Coronary artery (tissue), 2 donors: ENCODE data around the gene VTI1A.

Experiments used
- DNase-seq: peaks from one replicate; pipeline ENCODE4 v3.0.0-alpha.2; 2017; ENCODE audit warnings: low spot score
- H3K27ac ChIP-seq, 2 donors: fragments of 200-600 bp; sonication (generic); one replicate each; pipeline ENCODE4 v1.5.1; 2016 to 2019
- H3K4me3 ChIP-seq: fragments of 200-600 bp; sonication (generic); 2 replicates; pipeline ENCODE4 v1.5.1; 2016; ENCODE audit warnings: mild to moderate bottlenecking, moderate library complexity
- TF ChIP-seq, protein P1 (sequence below): fragments of 200-600 bp; sonication (generic); IDR thresholded peaks from one replicate; pipeline ENCODE4 v1.5.1; 2019; ENCODE audit warnings: antibody characterized with exemption

Gene VTI1A

GRCh38 chr10:112562809-112563663 is 116.0 kb downstream of the VTI1A start:
- DNase-seq, result no peak
- Histone ChIP-seq H3K27ac (no peak overlapping the region), H3K4me3 (no peak overlapping the region)
- TF ChIP-seq, protein P1, sequence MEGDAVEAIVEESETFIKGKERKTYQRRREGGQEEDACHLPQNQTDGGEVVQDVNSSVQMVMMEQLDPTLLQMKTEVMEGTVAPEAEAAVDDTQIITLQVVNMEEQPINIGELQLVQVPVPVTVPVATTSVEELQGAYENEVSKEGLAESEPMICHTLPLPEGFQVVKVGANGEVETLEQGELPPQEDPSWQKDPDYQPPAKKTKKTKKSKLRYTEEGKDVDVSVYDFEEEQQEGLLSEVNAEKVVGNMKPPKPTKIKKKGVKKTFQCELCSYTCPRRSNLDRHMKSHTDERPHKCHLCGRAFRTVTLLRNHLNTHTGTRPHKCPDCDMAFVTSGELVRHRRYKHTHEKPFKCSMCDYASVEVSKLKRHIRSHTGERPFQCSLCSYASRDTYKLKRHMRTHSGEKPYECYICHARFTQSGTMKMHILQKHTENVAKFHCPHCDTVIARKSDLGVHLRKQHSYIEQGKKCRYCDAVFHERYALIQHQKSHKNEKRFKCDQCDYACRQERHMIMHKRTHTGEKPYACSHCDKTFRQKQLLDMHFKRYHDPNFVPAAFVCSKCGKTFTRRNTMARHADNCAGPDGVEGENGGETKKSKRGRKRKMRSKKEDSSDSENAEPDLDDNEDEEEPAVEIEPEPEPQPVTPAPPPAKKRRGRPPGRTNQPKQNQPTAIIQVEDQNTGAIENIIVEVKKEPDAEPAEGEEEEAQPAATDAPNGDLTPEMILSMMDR, result no peak

GRCh38 chr10:112564337-112564736 is 117.3 kb downstream of the VTI1A start:
- no peak overlapping the region for H3K4me3 ChIP-seq
- DNase-seq, result no peak
- TF ChIP-seq, protein P1, result no peak
- H3K27ac ChIP-seq, result no peak overlapping the region

GRCh38 chr10:112565434-112566053 is 118.5 kb downstream of the VTI1A start:
- Histone ChIP-seq H3K4me3 (no peak overlapping the region), H3K27ac (no peak overlapping the region)
- TF ChIP-seq, protein P1, result peak; percentile 33
- DNase-seq, result no peak

GRCh38 chr10:112570585-112570984 is 123.6 kb downstream of the VTI1A start:
- H3K4me3 ChIP-seq, result no peak overlapping the region
- DNase-seq, result no peak
- TF ChIP-seq, protein P1, result no peak
- no peak overlapping the region for H3K27ac ChIP-seq

- DNase-seq, result no peak
- Histone ChIP-seq H3K27ac (no peak overlapping the region), H3K4me3 (no peak overlapping the region)
- TF ChIP-seq, protein P1, result no peak
Observed at GRCh38 chr10:112579578-112579977, 132.6 kb downstream of the VTI1A start.

DNA sequence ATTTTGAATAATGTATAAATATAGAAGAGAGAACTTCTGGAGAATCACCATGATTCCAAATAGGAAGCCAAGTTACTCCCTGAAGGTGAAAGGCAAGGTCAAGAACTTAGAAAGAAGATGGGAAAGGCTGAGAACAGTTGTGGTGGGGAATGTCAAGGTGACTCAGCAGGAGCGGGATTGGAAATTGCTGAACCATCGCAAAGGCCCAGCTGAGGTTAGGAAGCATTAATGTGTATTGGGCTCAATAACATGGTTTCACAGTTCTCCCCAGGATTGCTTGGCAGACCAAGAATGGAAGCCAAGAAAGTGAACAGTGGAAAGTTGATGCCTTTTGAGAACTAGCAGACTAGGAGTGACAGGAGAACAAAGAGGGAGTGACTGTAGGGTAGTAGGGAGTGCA is 133.3 kb downstream of the VTI1A start:
- no peak overlapping the region for H3K27ac ChIP-seq
- TF ChIP-seq, protein P1, result no peak
- no peak overlapping the region for H3K4me3 ChIP-seq
- no peak for DNase-seq

GRCh38 chr10:112581921-112582320 is 134.9 kb downstream of the VTI1A start:
- Histone ChIP-seq H3K4me3 (no peak overlapping the region), H3K27ac (no peak overlapping the region)
- no peak for DNase-seq
- TF ChIP-seq, protein P1, result no peak
